Esophagus squamous epithelium (tissue), 4 donors: ENCODE results near the gene RFPL1.

Source experiments
- POLR2A ChIP-seq, 4 donors: fragments of 450-650 bp; IDR thresholded peaks; one replicate each; pipeline ENCODE4 v1.6.1; 2017; ENCODE audit warnings: antibody characterized with exemption in 4 of 4, mild to moderate bottlenecking in 4 of 4, moderate library complexity in 3 of 4
- TF ChIP-seq, protein P1 (sequence below), 6 experiments: fragments of 450-650 bp in 4 of 6; fragments of 200-600 bp in 2 of 6; sonication (generic) in 2 of 6; IDR thresholded peaks; one replicate each; pipeline ENCODE4 v1.5.1; 2016 to 2019; ENCODE audit warnings: antibody characterized with exemption in 6 of 6, mild to moderate bottlenecking in 4 of 6, moderate library complexity in 4 of 6

DNA sequence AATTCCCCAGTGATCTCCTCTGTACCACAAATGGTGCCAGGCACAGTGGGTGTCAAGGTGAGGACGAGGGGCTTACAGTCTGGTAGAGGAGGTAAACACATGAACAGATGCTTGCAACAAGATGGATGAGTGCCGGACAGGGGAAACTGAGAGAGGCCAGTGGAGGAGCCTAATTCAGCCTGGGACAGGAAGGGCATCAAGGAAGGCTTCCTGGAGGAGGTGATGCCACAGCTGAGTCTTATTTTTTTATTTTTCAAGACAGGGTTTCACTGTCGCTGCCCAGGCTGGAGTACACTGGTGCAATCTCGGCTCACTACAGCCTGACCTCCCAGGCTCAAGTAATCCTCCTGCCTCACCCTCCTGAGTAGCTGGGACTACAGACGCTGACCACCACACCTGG is 22.9 kb downstream of the RFPL1 start:
- TF ChIP-seq, protein P1, sequence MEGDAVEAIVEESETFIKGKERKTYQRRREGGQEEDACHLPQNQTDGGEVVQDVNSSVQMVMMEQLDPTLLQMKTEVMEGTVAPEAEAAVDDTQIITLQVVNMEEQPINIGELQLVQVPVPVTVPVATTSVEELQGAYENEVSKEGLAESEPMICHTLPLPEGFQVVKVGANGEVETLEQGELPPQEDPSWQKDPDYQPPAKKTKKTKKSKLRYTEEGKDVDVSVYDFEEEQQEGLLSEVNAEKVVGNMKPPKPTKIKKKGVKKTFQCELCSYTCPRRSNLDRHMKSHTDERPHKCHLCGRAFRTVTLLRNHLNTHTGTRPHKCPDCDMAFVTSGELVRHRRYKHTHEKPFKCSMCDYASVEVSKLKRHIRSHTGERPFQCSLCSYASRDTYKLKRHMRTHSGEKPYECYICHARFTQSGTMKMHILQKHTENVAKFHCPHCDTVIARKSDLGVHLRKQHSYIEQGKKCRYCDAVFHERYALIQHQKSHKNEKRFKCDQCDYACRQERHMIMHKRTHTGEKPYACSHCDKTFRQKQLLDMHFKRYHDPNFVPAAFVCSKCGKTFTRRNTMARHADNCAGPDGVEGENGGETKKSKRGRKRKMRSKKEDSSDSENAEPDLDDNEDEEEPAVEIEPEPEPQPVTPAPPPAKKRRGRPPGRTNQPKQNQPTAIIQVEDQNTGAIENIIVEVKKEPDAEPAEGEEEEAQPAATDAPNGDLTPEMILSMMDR (IDR thresholded peaks at IDR 0.05), result no peak
- TF ChIP-seq POLR2A (IDR thresholded peaks at IDR 0.05), result no peak
